ENCODE data around the gene PDE4A. TPM values are rescaled to one million over a fixed set of nuclear protein-coding genes. Genes with fewer than 3 reads are reported as not detected.

PDE4A gene
- total RNA-seq, 2 donors from 2014 or later, result 14.5 to 15.1 TPM

GRCh38 chr19:10390652-10391286, 29.6 kb upstream of the PDE4A start:
- peak; percentile 75 for DNase-seq (ENCODE audit: low spot score)
- Histone ChIP-seq H3K4me3 (no peak overlapping the region), H3K36me3 (peaks cover 8 to 15% of the 10 kb centered on the region in 2 donors), H3K9me3 (no peaks in the 10 kb centered on the region), H3K27ac (no peak overlapping the region), H3K27me3 (replicated peaks; ENCODE audit: insufficient read depth) (no peaks in the 10 kb centered on the region), H3K4me1 (replicated peaks) (no peaks in the 10 kb centered on the region)
- intact Hi-C loops (cut with DNase I), result no loop called here
- 41% methylated on average over 9 of the region's 9 CpGs for WGBS
- TF ChIP-seq CTCF (IDR thresholded peaks at IDR 0.05) (peak; percentile 66 to 83 (median 74)), POLR2AphosphoS5 (IDR thresholded peaks at IDR 0.05) (no peak)

DNA sequence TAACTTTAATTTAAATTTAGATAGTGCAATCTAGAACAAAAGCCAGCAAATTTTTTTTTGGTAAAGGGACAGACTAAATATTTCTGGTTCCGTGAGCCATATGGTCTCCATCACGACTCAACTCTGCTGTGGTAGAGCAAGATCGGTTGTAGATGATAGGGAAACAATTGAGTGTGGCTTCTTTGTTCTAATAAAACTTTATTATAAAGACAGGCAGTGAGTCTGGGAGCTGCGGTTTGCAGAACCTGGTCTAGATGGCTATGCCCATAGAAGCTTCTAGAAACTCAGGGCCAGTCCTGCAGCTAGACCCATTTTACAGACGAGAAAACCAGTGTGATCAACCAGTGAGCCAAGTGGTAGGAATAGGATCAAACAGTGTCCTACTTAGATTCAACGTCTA, 28.2 kb upstream of the PDE4A start:
- H3K4me3 ChIP-seq, result no peak overlapping the region
- WGBS, result 80% methylated on average over 6 of the region's 6 CpGs
- DNase-seq (ENCODE audit: low spot score), result no peak
- no peaks in the 10 kb centered on the region for H3K27me3 ChIP-seq (replicated peaks; ENCODE audit: insufficient read depth)
- intact Hi-C loops (cut with DNase I), result no loop called here
- no peaks in the 10 kb centered on the region for H3K4me1 ChIP-seq (replicated peaks)
- no peak overlapping the region for H3K27ac ChIP-seq
- no peak for TF ChIP-seq POLR2A (IDR thresholded peaks at IDR 0.05)
- TF ChIP-seq POLR2AphosphoS5 (IDR thresholded peaks at IDR 0.05), result no peak
- TF ChIP-seq CTCF (IDR thresholded peaks at IDR 0.05), result no peak
- peaks cover 8 to 15% of the 10 kb centered on the region in 2 donors for H3K36me3 ChIP-seq
- H3K9me3 ChIP-seq, result no peaks in the 10 kb centered on the region

- WGBS, result 94% methylated on average over 20 of the region's 24 CpGs
- no peaks in the 10 kb centered on the region for H3K4me1 ChIP-seq (replicated peaks)
- no peak for DNase-seq (ENCODE audit: low spot score)
- H3K27me3 ChIP-seq (replicated peaks; ENCODE audit: insufficient read depth), result no peaks in the 10 kb centered on the region
- H3K27ac ChIP-seq, result no peak overlapping the region
- intact Hi-C loops (cut with DNase I), result no loop called here
- H3K4me3 ChIP-seq, result no peak overlapping the region
- peaks cover 8 to 15% of the 10 kb centered on the region in 2 donors for H3K36me3 ChIP-seq
- no peak for TF ChIP-seq CTCF (IDR thresholded peaks at IDR 0.05)
- no peak for TF ChIP-seq POLR2A (IDR thresholded peaks at IDR 0.05)
- H3K9me3 ChIP-seq, result no peaks in the 10 kb centered on the region
Measured at GRCh38 chr19:10393137-10393536, 27.2 kb upstream of the PDE4A start.

DNA sequence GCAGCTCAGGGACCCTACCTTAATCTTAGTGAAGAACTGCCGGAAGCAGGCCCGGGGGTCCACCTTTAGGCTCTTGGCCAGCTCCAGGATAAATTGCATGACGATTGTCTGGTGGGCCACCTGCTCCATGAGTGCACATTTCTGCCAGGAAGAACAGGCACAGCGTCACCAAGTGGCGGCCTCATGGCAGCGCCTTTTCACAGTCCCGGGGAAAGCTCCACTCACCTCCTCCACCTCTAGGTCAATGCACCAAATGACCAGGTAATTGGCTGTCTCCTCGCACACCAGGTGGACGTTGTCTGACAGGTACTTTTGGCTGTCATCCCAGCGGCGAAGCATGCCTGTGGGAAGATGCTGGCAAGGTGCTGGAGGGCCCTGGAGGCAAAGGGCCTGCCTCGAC, 25.3 kb upstream of the PDE4A start:
- intact Hi-C loops (cut with DNase I), result no loop called here
- H3K9me3 ChIP-seq, result no peaks in the 10 kb centered on the region
- no peak overlapping the region for H3K27ac ChIP-seq
- H3K36me3 ChIP-seq, result peaks cover 8 to 15% of the 10 kb centered on the region in 2 donors
- no peak for DNase-seq (ENCODE audit: low spot score)
- 88% methylated on average over 12 of the region's 12 CpGs for WGBS
- H3K27me3 ChIP-seq (replicated peaks; ENCODE audit: insufficient read depth), result no peaks in the 10 kb centered on the region
- no peak for TF ChIP-seq CTCF (IDR thresholded peaks at IDR 0.05)
- no peak for TF ChIP-seq POLR2AphosphoS5 (IDR thresholded peaks at IDR 0.05)
- no peak for TF ChIP-seq POLR2A (IDR thresholded peaks at IDR 0.05)
- H3K4me1 ChIP-seq (replicated peaks), result no peaks in the 10 kb centered on the region
- no peak overlapping the region for H3K4me3 ChIP-seq

DNA sequence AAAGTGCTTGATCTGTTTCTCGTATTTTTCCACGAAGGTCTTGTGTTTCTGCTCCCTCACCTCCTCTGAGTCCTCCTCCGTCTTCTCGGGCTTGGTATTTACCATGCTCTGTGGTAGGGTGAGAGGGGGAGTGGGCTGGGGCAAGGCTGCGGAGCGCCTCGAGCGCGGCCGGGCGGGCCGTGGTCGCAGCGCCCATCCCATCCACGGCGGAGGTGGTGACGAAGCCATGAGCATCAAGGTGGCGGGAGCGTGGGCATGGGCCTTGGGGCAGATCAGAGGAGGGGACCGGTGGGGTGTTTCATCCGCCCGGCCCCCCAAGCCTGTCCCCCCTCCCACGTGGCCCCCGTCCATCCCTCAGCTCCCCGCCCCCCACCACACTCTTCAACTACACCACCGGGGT, 24.9 kb upstream of the PDE4A start:
- TF ChIP-seq CTCF (IDR thresholded peaks at IDR 0.05) (no peak), POLR2A (IDR thresholded peaks at IDR 0.05) (no peak), POLR2AphosphoS5 (IDR thresholded peaks at IDR 0.05) (no peak)
- no peak overlapping the region for H3K27ac ChIP-seq
- no peak for DNase-seq (ENCODE audit: low spot score)
- intact Hi-C loops (cut with DNase I), result no loop called here
- no peaks in the 10 kb centered on the region for H3K4me1 ChIP-seq (replicated peaks)
- H3K36me3 ChIP-seq, result peaks cover 8 to 15% of the 10 kb centered on the region in 2 donors
- no peaks in the 10 kb centered on the region for H3K9me3 ChIP-seq
- H3K4me3 ChIP-seq, result no peak overlapping the region
- H3K27me3 ChIP-seq (replicated peaks; ENCODE audit: insufficient read depth), result no peaks in the 10 kb centered on the region
- WGBS, result 83% methylated on average over 26 of the region's 26 CpGs
